Measurements from ENCODE around the gene ELF1.

DNA sequence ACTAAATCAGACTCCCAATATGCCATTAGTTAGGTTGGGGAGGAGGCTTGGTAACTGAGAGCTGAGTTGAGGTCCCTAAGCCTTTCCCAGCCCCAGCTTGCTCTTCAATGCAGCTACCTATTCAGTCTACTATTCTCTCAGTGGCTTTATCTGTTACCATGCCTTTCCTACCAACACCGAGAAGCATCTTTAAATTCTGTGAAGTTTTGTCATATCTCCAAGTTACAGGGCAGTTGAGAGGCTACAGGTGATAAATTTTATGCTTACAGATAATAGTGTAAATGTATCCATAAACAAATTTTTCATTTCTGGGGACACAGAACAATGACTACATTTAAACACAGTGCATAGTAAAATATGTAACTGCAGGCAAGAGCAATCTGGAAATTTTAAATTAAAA is 110.6 kb downstream of the ELF1 start:
- TF ChIP-seq POLR2AphosphoS5 (IDR thresholded peaks at IDR 0.05; ENCODE audit: borderline replicate concordance, low read depth, low read length) (no peak), EZH2 (IDR thresholded peaks at IDR 0.05) (no peak)
